GM21723 (cell line): ENCODE results near the gene RREB1.
"Not testable (repeated sequence)": the region's sequence is repeated elsewhere in the genome, so short reads cannot be mapped to it uniquely, and the experiment has no call there.

Experiments used
- ATAC-seq: cut with Tn5 transposase; IDR thresholded peaks from one replicate; pipeline ENCODE4 v1.9.1; 2021; ENCODE audit warnings: mild to moderate bottlenecking, moderate library complexity; ENCODE audit not compliant: unreplicated experiment

The RREB1 gene

DNA sequence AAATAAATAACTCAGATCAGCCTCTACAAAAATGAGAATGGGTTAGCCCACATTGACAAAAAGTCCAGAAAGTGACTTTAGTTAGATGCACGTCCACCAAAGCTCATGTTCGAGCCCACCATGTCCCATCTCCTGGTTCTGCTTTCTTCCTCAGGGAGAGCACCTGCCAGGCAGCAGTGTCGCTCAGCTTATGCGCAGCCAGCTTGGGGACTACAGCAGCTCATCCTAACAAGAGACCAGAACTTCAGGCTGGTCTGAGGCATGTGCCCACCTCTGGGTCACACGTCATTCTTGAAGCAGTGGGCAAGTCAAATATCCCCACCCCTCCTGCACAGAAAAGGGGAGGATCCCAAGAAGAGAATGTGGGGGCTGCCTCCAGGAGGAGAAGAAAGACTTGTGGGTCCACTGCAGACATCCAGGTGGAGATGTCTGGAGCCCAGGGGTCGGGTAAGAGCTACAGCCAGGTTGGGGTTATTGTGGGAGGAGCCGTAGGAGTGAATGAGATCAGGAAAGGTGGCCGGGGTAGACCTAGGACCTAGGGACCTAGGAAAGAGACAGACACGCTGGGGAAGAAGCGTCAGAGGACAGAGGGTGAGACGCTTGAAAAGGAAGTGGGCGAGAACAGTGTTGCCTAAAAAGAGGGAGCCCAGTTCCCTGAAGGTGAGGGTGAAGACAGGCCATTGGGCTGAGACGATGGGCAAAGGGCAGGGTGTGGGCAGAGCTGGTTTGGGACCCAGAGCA is 152.7 kb downstream of the RREB1 start:
- no peak for ATAC-seq

DNA sequence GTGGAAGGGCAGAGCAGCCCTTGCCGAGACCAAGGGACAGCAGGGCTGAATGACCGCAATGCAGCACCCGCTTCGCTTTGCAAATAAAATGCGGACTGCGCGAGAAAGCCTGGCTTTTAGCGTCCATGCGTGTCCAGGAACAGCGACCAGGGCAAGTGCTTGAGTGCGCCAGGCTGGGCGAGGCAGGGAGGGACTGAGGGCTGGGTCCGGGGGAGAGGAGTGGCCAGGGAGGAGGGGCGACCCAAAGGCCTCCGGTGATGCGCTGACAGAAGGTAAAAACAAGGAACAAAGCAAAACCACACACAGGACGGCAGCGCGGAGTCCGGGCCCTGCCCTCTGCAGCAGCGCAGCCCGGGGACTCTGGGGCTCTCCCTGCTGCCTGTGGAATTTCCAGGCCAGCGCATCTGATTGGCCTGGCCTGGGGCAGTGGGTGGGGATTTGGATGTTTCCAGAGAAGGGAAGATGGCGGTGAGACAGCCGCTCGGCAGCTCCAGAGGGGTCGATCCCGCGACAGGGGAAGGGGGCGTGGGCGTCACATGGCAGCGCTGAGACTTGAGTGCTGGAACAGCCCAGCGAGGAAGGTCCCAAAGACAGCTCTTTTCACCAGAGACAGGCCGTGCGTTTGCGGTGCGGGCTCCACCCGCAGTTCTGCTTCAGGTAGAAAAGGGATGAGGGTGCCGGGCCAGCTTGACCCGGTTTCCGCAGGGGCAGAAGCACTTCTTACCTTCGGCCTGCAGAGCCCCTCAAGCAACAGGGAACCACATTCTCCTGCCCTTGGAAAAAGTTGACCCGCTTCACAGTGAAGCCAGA is 153.5 kb downstream of the RREB1 start:
- peak; percentile 80 for ATAC-seq

DNA sequence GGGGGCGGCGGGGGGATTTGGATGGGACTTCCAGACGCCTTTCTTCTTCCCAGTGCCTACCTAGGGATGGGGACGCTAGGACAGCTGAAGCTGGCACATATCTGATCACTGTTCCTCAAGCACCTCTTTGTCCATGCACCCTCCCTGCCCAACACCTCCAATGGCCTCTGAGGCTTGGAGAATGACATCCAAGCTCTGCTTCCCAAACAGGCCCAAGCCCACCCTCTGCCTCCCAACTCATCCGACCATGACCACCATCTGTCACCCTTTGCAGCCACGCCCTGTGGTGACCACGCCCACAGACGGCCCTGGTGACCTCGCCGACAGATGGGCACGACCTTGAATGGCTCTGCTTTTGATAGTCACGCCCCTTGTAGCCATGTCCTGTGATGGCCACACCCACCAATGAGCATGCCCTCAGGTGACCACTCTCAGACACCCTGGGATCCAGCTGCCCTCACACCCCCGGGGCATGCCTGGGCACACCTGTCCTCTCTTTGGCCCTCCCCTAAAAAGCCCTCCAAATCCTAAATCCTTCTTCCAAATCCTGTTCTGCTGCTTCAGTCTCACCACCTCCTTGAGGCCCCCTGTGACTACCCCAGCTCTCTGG is 154.2 kb downstream of the RREB1 start:
- no peak for ATAC-seq

DNA sequence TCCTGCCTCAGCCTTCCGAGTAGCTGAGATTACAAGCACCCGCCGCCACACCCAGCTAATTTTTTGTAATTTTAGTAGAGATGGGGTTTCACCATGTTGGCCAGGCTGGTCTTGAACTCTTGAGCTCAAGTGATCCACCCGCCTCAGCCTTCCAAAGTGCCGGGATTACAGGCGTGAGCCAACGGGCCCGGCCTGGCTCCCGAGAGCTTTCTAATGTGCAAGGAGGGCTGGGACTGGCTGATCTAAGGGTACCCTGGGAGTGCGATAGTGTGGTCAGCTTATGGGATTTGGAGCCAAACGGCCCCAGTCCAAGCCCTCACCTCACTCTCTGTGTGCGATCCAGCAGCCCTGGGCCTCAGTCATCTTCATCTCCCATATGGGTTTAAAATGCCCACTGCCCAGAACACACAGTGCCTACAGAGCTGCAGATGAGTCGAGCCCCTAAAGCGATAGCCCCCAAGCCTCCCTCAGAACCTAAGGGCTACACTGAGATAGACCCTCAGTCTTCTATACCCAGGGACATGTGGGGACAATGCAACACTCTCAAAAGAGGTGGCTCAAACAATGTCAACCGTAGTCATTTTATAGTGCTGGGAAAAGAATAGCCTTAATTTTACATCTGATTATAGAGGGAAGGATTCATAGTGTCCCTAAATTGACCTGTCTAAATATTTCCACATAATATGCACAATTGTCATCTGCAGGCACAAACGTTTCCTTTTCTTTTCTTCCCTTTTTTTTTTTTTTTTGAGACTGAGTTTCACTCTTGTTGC is 155.2 kb downstream of the RREB1 start:
- no peak for ATAC-seq

DNA sequence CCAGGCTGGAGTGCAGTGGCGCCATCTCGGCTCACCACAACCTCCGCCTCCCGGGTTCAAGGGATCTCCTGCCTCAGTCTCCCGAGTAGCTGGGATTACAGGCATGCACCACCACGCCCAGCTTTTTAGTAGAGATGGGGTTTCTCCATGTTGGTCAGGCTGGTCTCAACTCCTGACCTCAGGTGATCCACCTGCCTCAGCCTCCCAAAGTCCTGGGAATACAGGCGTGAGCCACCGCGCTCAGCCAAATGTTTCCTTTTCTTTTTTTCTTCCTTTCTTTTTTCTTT is 155.7 kb downstream of the RREB1 start:
- not testable (repeated sequence) for ATAC-seq

DNA sequence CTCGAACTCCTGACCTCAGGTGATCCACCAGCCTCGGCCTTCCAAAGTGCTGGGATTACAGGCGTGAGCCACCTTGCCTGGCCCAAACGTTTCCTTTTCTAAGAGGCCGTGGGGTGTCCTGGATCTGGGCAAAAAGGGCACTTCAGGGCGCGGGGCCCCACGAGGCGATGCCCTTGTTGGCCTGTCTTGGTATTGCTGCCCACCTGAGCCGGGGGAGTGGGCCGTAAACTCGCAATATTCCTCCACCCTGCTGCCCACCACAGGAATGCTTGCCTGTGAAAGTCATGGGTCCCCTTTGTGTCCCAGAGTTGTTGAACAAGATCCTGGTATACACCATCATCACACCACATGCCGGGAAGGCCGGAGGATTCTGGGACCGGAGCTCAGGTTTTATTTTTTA is 156.3 kb downstream of the RREB1 start:
- no peak for ATAC-seq

DNA sequence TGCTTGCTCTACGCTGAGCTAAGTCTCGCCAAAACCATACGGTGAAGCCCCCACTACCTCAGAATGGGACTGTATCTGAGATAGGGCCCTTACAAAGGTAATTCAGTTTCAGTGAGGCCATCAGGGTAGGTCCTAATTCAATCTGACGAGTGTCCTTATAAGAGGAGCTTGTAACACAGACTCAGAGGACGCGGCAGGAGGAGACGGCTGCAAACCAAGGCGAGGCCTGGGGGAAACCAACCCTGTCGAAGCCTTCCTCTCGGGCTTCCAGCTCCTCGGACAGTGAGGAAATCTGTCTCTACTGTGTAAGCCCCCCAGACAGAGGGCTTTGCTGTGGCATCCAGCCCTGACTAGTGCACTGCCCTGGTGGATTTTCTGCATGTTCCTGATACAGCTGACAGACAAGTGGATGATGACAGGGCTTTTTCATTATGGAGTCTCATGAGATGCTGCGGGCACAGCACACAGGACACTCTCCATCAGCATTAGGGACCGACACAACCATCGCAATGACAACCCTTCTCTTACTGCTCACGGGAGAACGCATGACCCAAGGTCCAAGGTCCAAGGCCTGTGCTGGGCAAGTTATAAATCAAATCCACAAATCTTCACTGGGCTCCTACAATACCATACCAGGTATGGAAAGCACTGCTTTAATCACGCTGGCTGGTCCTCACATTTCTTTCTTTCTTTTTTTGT is 157.1 kb downstream of the RREB1 start:
- ATAC-seq = no peak

DNA sequence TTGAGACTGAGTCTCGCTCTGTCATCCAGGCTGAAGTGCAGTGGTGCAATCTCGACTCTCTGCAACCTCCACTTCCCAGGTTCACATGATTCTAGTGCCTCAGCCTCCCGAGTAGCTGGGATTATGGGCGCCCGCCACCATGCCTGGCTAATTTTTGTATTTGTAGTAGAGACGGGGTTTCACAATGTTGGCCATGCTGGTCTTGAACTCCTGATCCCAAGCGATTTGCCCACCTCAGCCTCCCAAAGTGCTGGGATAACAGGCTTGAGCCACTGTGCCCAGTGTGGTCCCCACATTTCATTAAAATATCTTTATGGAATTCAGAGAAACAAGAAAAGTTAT is 157.6 kb downstream of the RREB1 start:
- not testable (repeated sequence) for ATAC-seq

DNA sequence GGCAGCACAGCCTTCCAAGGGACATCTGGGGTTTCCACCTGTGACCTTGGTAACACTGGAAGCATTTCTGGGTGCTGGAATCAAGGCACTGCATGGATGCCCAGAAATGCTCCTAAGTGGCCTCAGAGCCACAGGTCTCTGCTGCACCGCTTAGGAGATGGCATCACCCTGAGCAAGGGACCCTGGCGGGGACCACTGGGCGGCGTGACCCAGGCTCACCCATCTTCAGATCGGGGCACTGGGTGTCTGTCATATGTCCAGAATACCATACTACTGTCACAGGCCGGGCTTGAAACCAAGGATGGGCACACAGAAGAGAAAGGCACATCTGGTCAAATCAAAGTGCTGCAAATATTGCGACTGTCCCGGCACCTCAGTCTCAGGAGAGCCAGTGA is 159.3 kb downstream of the RREB1 start:
- no peak for ATAC-seq

DNA sequence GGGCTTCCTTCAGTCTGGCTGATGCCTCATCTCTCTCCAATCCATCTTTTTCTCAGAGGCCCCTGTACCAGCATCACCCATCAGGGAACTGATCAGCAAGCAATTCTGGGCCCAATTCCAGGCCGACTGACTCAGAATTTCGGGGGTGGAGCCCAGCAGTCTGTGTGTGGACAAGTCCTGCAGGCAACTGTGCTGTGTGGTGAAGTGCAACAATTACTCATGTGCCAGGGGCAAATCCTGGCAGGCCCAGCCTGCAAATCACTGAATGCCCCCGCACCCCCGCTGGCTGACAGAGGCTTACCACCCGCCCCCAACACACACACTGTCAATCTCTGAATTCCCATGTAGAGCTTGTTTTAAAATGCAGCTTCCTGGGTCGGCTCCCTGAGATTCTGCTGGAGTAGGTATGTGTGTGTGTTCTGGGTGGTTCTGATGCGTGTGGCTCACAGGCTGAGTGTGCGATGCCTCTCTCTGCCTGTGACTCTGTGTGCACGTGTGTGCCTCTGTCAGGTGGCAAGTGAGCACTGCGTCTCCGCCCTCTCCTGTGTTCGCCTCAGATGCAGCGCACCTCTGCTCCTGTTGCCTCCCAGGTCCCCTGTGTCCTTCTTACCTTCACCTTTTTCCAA is 159.8 kb downstream of the RREB1 start:
- ATAC-seq = no peak

DNA sequence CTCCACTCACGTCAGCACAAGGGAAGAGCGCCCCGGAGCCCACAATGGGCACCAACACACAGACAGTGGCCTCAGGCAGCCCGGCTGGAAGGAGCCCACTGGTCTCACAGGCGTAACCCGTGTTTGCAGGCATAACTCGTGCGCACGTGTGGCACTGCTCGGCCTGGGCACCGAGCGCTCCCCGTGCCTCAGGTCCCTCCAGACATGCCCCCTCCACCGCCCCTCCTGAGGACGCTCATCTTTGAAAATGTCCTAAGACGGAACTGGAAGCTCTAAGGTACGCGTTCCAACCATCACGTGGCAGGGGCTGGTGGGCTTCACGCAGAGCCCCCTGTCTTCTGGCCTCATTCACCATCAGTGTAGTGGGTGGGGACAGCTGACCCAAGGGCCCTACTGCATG is 160.6 kb downstream of the RREB1 start:
- ATAC-seq = no peak

DNA sequence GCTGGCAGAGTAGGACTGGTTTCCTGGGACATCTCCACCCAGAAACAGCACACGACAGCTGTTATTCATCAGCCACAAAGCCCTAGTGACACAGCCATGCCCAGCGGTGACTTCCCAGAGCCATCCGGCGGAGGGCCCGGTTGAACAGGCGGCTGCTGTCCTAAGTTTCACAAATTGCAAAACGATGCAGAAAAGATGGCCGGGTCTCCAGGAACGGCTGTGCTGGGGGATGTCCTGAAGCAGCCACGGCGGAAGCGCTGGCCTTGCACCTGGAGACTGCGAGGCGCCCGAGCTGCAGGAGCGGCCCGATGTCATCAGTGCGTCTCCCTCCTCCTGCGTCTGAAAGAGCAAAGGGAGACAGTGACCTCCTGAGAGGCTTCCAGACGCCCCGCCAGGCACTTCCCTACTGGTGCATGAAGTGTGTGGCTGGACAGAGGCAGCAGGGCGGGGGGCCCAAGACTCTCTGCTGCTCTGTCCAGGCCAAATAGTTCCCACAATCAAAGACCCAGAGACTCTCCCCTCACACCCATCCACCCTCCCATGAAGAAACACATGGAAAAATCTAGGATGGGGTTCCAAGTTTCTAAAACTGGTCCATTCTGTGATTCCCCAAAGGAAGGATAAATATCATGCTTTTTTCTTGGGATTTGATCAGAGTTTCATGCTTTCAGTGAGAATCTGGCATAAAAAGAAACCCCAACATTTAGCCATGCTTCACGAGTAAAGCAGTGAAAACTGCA is 161.2 kb downstream of the RREB1 start:
- ATAC-seq = no peak

DNA sequence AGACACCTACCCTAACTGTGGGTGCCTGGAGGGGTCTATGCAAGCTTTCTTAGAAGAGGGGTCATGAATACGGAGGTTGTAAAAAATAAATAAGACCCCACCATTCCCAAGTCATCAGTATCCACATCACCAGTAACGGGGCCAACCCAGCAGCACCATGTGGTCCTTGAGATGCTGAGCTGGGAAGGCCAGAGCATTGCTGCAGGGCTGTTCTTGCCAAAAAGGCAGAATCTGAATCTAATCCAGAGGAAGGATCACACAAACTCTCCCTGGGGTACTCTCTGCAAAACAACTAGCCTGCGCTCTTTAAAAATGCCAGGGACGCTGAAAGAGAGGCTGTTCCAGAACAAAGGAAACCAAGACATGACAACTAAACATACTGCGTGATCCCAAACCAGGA is 162.1 kb downstream of the RREB1 start:
- no peak for ATAC-seq

DNA sequence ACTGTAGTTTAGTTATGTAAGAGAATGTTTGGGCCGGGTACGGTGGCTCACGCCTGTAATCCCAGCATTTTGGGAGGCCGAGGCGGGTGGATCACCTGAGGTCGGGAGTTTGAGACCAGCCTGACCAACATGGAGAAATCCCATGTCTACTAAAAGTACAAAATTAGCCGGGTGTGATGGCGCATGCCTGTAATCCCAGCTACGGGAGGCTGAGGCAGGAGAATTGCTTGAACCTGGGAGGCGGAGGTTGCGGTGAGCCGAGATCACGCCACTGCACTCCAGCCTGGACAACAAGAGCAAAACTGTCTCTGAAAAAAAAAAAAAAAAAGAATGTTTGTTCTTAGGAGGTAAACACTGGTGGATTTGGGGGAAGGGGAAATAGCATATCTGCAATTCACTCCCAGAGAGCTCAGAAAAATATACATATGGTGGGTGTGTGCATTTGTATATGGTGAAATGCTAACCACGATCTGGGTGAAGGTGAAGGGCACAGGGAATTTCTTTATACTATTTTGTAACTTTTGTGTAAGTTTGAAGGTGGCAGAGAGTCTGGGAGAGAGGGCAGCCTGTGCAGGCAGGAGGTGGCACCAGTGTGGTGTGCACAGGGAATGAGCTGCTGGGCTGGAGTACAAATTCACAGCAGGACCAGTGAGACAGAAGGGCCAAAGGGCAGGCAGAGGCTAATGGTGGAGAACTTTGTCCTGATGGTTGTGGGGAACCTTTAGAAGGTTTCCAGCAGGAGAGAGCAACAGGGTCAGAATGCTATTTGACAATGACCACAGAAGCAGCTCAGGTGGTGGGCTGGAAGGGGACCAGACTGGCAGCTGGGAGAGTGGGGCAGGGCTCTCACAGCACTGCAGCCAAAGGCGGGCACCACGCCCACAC is 162.8 kb downstream of the RREB1 start:
- no peak for ATAC-seq

DNA sequence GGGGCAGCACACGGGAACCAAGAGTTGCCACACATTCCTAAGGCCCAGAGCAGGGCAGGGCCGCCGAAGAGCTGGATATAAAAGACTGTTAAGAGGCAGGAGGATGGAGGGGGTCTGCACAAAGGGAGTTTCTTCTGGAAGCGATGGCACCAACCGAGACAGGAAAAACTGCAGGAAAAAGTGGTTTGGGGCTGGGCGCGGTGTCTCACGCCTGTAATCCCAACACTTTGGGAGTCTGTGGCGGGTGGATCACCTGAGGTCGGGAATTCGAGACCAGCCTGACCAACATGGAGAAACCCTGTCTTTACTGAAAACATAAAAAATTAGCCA is 163.4 kb downstream of the RREB1 start:
- ATAC-seq = no peak

DNA sequence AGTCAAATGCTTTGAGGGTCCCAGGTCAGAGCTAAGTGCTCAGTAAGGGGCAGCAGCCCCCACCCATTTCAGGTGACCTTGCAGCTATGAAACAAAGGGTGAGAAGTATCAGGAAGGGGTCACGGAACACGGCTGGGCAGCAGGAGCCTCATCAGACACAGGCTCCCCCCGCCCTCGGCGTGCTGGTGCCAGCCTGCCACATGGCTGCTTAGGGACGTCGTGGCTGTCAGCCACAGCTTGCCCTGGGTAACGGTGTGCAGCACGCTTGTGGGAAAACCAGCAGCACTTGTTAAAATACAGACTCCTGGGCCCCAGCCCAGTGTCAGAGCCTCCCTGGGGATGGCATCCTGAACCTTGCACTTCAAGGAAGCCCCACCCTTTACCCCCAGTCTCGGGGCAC is 165.9 kb downstream of the RREB1 start:
- ATAC-seq = no peak

DNA sequence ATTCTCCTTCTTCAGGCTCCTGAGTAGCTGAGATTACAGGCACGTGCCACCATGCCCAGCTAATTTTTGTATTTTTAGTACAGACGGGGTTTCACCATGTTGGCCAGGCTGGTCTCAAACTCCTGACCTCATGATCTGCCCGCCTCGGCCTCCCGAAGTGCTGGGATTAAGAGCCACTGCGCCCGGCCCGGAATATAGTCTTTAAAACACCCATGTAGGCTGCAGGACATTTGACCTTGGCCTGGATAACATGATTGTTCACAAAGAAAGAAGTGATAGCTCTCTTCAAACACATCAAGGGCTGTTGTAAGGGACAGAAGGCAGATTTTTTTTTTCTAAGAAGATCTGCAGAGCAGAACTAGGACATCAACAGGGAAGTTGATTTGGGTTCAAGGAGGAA is 166.8 kb downstream of the RREB1 start:
- not testable (repeated sequence) for ATAC-seq

DNA sequence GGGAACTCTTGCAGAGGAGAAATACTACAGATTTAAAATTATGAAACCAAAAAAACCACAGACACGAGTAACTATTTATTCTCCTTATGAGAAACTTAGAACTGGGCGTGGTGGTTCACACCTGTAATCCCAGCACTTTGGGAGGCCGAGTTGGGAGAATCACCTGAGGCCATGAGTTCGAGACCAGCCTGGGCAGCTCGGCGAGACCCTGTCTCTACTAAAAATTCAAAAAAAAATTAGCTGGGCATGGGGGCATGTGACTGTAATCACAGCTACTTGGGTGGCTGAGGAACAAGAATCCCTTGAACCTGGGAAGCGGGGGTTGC is 168.4 kb downstream of the RREB1 start:
- no peak for ATAC-seq
